Lower lobe of right lung (tissue), 2 donors: ENCODE results near the gene MPO. TPM values are rescaled to one million over a fixed set of nuclear protein-coding genes. Genes with fewer than 3 reads are reported as not detected.

Source experiments
- ATAC-seq, 2 donors: fragments of 200-7000 bp; cut with Tn5 transposase; one replicate each; pipeline ENCODE4 v1.9.1; 2020 to 2022; ENCODE audit warnings: mild to moderate bottlenecking in 2 of 2, moderate library complexity in 2 of 2
- DNase-seq: peaks from one replicate; pipeline ENCODE4 v3.0.0-alpha.2; 2020
- H3K27ac ChIP-seq: fragments of 200-600 bp; one replicate; pipeline ENCODE4 v1.8.0; 2022
- H3K27me3 ChIP-seq: fragments of 200-600 bp; one replicate; pipeline ENCODE4 v1.8.0; 2022; ENCODE audit warnings: low read depth
- H3K36me3 ChIP-seq: fragments of 200-600 bp; one replicate; pipeline ENCODE4 v1.8.0; 2022; ENCODE audit warnings: mild to moderate bottlenecking
- H3K4me1 ChIP-seq: fragments of 200-600 bp; one replicate; pipeline ENCODE4 v1.8.0; 2022
- H3K4me3 ChIP-seq: fragments of 200-600 bp; one replicate; pipeline ENCODE4 v1.8.0; 2022; ENCODE audit warnings: mild to moderate bottlenecking
- H3K9me3 ChIP-seq: fragments of 200-600 bp; one replicate; pipeline ENCODE4 v1.8.0; 2022
- CTCF ChIP-seq: fragments of 200-600 bp; IDR thresholded peaks from one replicate; pipeline ENCODE4 v1.8.0; 2022; ENCODE audit warnings: antibody characterized with exemption, mild to moderate bottlenecking
- intact Hi-C: fragments of 100-400 bp; cut with DNase I; formaldehyde crosslinking; loops from one replicate; pipeline ENCODE4 v1.11.0; 2022
- total RNA-seq: library from RNA; stranded (reverse); fragmentation: NEBNext Ultra II Directional; extraction: Animal tissue kit (Norgen Biotek cat#: 25700); gene quantifications from one replicate; pipeline ENCODE4 v1.2.1, GENCODE V29; 2021
- donor health status: DM: no; HTN: yes; CAD: no; lungs with severe emphysema.

The MPO gene
- total RNA-seq, 1 donor from 2014 or later, result 1.1 TPM

GRCh38 chr17:58279736-58280479 is 827 bp downstream of the MPO start:
- TF ChIP-seq CTCF, result no peak
- Histone ChIP-seq H3K27me3 (peaks cover 13% of the 10 kb centered on the region), H3K4me3 (no peak overlapping the region), H3K36me3 (no peaks in the 10 kb centered on the region), H3K4me1 (no peaks in the 10 kb centered on the region), H3K27ac (no peak overlapping the region), H3K9me3 (no peaks in the 10 kb centered on the region)
- ATAC-seq (peak in 1 of 2 donors; percentile 6), DNase-seq (peak; percentile 59)
- intact Hi-C loops, result no loop called here

- peak overlapping the region; percentile 44 for H3K4me3 ChIP-seq
- H3K36me3 ChIP-seq, result no peaks in the 10 kb centered on the region
- TF ChIP-seq CTCF, result no peak
- H3K9me3 ChIP-seq, result no peaks in the 10 kb centered on the region
- peaks cover 13% of the 10 kb centered on the region for H3K27me3 ChIP-seq
- H3K4me1 ChIP-seq, result no peaks in the 10 kb centered on the region
- ATAC-seq (peak; percentile 64 to 71), DNase-seq (peak; percentile 70)
- no peak overlapping the region for H3K27ac ChIP-seq
- intact Hi-C loops, result no loop called here
Measured at GRCh38 chr17:58279016-58279711, 1.6 kb downstream of the MPO start.

- intact Hi-C loops, result no loop called here
- no peak for TF ChIP-seq CTCF
- no peaks in the 10 kb centered on the region for H3K4me1 ChIP-seq
- no peaks in the 10 kb centered on the region for H3K36me3 ChIP-seq
- ATAC-seq (peak; percentile 50 to 57), DNase-seq (no peak)
- peak overlapping the region; percentile 44 for H3K4me3 ChIP-seq
- no peaks in the 10 kb centered on the region for H3K9me3 ChIP-seq
- no peak overlapping the region for H3K27ac ChIP-seq
- H3K27me3 ChIP-seq, result peaks cover 13% of the 10 kb centered on the region
Measured at GRCh38 chr17:58278661-58279015, 2.1 kb downstream of the MPO start.

GRCh38 chr17:58277802-58278595 is 2.7 kb downstream of the MPO start:
- no peak overlapping the region for H3K27ac ChIP-seq
- TF ChIP-seq CTCF, result no peak
- DNase-seq (no peak), ATAC-seq (peak in 1 of 2 donors; percentile 8)
- no peaks in the 10 kb centered on the region for H3K36me3 ChIP-seq
- no peak overlapping the region for H3K4me3 ChIP-seq
- H3K4me1 ChIP-seq, result no peaks in the 10 kb centered on the region
- intact Hi-C loops, result no loop called here
- H3K9me3 ChIP-seq, result no peaks in the 10 kb centered on the region
- peaks cover 13% of the 10 kb centered on the region for H3K27me3 ChIP-seq

- Histone ChIP-seq H3K36me3 (no peaks in the 10 kb centered on the region), H3K9me3 (no peaks in the 10 kb centered on the region), H3K4me3 (no peak overlapping the region), H3K27me3 (peaks cover 13% of the 10 kb centered on the region), H3K27ac (no peak overlapping the region), H3K4me1 (no peaks in the 10 kb centered on the region)
- no peak for DNase-seq
- intact Hi-C loops, result no loop called here
- ATAC-seq, result no peak
- TF ChIP-seq CTCF, result peak; percentile 29
Measured at GRCh38 chr17:58277107-58277801, 3.5 kb downstream of the MPO start.
